ENCODE results near the gene ZNF366.

- TF ChIP-seq EP300 (IDR thresholded peaks at IDR 0.05): no peak
- TF ChIP-seq CTCF (IDR thresholded peaks at IDR 0.05): no peak
- no peak for TF ChIP-seq POLR2A (IDR thresholded peaks at IDR 0.05)
Observed at GRCh38 chr5:72407541-72407940, 99.7 kb downstream of the ZNF366 start.

Measured in ovary (tissue), 3 donors.